Right kidney (tissue), 1 donor: Measurements from ENCODE around the gene CSNK1A1.
"Not testable (repeated sequence)": the region's sequence is repeated elsewhere in the genome, so short reads cannot be mapped to it uniquely, and the experiment has no call there.

Source experiments
- DNase-seq: peaks from one replicate; pipeline ENCODE4 v3.0.0-alpha.2; 2016

Gene CSNK1A1

DNA sequence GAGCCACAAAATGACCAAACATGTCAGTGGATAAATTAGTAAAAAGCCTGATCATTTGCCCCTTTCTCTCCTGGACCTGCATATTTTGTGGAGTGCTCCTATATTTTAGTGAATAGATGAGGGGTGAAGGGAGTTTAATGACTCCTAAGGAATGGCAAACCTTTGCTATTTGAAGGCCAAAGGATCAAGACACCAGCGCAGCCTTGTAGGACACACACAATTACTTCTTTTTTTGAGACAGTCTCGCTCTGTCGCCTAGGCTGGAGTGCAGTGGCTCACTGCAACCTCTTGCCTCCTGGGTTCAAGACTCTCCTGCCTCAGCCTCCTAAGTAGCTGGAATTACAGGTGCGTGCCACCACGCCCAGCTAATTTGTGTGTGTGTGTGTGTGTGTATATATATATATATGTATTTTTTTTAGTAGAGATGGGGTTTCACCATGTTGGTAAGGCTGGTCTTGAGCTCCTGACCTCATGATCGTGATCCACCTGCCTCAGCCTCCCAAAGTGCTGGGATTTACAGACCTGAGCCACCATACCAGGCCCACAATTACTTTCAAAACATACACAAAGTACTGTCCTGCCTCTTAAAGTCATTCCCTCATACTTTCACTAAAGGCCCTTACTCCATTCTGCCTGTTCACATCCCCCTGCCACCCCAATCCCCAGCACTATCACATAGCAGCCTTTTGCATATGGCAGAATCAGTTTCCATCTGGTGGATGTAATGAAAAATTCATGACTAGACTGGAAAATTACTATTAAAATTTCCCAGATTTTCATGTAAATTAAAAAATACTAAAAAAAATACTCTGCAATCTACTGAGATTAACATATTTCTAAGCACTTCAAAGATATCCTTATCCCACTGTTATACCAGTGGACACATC, 60.4 kb downstream of the CSNK1A1 start:
- no peak for DNase-seq

DNA sequence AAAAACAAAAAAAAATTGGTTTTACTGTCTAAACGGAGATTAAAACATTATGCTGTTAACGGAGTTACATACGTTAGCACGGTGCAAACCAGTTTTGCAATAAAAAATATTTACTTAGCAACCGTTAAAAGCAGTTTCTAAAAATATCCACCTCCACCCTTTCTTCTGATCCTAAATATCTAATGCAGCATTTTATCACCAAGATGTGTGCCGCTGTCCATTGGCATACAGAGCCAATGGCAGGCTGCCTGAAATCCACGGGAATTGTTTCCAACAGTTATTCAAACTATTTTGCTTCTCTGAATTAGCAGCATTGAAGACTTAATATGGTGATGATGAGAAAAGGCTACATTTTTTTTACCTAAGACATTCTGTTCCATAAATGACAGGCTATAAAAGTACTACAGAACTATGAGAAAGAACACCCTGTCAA, 61.6 kb downstream of the CSNK1A1 start:
- DNase-seq = no peak

DNA sequence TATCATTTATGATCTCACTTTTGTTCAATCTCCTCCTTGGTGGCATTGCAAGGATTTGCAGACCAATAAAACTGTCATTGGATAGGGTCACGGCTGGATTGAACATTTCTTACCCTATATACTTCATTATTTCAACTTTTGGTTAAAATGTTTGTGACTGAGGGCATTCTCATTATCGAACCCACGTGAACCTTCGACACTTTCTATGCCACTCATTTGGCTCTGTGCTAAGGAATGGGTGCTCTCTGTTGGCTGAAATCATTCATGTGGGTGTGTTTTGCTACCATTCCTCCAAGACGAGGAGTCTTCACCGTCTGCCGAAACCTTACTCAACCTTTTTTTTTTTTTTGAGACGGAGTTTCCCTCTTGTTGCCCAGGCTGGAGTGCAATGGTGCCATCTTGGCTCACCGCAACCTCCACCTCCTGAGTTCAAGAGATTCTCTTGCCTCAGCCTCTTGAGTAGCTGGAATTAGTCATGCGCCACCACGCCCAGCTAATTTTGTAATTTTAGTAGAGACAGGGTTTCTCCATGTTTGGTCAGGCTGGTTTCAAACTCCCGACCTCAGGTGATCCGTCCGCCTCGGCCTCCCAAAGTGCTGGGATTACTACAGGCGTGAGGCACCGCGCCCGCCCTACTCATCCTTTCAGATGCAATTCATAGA, 62.5 kb downstream of the CSNK1A1 start:
- DNase-seq = no peak

DNA sequence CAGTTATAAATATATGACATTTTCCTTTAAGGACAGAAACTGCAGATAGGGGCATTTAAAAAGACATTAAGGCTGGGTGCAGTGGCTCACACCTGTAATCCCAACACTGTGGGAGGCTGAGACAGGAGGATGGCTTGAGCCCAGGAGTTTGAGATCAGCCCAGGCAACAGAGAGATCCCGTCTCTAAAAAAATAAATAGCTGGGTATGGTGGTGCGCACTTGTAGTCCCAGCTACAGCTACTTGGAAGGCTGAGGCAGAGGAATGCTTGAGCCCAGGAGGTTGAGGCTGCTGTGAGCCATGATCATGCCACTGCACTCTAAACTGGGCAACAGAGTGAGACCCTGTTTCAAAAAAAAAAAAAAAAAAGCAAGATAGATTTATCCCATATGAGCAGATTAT, 63.6 kb downstream of the CSNK1A1 start:
- DNase-seq = no peak

DNA sequence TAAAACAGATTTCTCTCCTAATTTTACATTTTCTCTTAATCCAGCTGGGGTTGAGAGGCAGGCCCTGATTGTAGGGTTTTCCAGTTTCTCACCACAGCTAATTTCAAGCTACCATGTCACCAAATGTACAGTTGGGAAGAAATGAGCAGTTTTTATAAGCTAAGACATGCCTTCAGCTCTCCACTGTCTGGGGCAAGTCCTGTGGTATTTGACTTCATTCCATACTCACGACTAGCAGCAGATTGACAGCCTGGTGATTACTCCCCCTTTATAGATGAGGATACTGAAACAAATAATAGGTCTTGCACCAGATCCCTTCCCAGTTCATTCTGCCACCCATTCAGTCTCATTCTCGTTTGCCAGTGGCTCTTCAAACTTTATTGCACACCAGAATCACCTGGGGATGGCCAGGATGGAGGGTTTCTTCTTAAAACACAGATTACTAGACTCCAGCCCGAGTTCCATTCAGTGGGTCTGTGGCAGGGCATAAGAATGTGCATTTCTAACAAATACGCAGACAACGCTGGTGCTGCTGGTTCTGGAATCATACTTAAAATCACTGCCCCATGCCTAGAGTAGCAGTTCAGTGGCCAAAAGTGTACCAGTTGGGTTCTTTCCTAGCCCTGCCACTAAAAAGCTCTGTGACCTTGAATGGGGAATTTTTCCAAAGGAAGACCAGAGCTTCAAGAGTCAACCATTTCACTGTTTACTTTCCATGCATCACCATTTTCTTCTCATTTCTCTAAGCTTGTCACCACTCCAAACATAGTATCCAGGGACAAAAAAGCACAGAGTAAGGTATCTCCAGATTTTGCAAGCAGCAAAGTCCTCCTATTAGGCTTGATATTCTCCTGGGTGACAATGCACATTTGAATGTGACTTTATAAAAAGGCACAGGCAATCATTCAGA, 64.3 kb downstream of the CSNK1A1 start:
- no peak for DNase-seq

DNA sequence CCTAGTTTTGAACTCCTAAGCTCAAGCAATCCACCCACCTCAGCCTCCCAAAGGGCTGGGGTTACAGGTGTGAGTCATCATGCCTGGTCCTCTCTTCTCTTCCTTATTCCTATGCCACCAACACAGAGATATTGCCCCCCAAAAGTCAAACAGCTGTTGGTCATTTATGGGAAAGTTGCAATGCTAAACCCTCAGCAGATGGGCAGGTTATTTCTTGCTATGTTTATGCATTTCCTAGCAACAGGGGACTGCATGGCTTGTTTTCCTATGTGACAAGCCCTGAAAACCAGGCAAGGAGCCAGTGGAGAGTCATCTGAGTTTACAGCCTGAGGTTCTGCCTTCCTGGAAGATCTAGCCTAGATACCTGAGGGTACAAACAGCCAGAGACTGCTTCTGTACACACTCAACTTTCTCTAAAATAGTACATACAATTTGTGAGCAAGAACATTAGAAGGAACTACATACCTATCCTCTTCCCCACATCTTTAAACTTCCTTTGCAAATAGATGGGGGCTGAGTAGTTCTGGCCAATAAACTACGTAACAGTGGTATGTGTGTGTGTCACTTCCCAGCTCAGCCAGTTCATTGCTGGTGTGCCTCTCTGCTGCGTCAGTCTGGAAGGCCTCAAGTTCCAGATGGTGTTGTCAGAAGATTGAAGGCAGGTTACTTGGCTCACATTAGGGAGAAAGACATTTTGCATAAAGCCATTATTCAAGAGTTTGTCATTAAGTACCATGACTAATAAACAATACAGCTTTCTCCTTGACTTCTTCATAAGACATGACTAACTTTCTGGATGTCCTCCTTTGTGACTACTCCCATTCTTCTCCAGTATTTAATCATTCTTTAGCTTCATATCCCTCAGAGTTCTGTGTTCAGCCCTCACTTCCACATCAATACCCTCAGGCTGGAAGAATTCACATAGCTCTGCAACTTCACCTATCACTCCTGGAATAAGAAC, 65.3 kb downstream of the CSNK1A1 start:
- peak; percentile 42 for DNase-seq

DNA sequence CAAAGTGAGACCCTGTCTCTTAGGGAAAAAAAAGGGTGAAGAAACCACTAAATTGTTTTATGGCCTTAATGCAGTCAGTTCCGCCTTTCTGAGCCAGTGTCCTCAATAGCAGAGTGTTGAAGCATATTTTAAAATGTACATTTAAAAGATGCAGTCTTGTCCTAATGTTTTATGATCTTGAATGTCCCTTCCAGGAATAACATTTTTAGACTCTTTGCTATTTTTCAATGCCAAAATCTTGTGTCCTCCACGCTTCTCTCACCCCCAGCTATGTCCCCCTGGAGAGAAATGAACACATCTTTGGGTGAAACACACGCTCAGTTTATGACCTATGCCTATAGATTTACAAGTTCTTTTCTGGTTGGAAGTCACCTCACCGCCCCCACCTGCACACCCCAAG, 69.8 kb downstream of the CSNK1A1 start:
- no peak for DNase-seq

DNA sequence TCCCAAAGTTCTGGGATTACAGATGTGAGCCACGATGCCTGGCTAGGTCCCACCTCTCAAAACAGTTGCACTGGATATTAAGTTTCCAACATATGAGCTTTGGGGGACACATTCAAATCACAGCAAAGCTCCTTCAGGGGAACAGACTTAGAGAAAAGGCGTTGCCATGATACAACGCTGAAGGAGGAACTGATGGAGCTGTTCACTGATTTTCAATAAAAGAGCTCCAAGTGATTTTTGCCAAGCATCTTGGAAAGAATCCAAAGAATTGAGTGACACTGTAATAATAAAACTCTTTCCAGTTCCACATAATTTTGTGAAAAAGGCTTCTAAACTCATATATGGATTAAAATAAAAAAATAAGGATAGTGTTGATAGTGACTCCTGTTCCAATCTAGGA, 72.5 kb downstream of the CSNK1A1 start:
- DNase-seq = no peak

DNA sequence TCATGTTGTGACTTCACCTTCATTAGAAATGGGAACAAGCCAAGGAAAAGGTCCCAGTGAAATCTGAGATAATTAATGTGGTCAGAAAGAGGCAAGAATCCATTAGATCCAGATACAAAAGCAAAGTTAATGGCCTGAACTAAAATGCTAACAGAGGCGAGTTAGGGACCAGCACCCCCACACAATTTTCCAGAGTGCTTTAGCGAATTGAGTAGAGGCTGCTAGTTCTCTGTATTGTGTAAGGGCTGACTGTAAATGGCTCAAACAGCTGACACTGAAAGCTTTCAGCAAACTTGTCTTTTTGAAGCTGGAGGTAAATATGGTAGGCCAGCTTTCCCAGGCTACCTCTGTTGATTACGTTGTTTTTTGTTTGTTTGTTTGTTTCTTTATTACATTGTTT, 75.5 kb downstream of the CSNK1A1 start:
- no peak for DNase-seq

DNA sequence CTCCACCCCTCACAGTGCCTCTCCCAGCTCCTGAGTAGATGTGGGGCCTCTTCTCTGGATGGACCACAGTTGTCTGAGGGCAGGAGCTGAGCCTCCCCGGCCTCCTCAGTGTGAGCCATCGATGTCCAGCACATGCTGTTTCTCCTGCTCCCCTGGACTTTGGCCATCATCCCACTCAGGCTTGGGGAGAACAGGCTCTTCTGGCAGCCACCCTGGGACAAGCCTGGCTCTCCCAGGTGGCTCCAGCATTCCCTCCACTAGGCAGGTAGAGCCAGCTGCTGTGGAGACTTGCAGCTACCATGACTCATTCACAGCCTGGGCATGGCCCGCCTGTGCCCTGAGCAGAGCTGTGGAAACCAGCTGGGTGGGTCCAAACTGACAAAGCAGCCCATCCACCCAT, 77.0 kb downstream of the CSNK1A1 start:
- DNase-seq = no peak

DNA sequence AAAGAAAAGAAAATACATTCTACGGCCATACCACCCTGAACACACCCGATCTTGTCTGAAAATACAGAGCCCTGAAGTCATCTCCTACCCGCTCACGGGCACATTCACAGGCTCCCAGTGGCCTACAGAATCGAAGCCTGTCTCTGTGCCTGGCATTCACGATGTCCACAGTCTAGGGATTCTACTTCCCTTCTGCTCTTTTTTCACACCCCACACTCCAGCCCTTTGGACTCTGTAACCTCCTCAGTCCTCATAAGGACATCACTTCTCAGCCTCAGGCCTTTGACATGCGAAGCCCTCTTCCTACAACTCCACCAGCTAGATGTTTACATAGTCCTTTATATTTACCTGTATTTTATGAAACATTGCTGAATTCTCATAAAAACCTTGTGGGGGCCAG, 77.8 kb downstream of the CSNK1A1 start:
- DNase-seq = no peak

DNA sequence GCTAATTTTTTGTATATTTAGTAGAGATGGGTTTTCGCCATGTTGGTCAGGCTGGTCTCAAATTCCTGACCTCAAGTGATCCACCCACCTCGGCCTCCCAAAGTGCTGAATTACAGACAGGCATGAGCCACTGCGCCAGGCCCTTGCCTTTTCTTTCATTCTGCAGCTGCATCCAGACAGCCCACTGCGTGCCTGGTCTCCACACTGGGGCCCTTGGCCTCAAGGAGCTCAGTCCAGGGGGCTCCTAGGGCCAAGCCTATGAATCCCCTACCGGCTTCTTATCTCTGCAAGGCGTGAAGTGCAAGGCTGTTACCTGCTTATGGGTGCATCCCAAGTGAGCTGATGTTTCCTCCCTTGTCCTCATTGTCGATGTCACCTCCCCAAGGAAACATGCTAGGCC, 78.8 kb downstream of the CSNK1A1 start:
- DNase-seq = no peak

DNA sequence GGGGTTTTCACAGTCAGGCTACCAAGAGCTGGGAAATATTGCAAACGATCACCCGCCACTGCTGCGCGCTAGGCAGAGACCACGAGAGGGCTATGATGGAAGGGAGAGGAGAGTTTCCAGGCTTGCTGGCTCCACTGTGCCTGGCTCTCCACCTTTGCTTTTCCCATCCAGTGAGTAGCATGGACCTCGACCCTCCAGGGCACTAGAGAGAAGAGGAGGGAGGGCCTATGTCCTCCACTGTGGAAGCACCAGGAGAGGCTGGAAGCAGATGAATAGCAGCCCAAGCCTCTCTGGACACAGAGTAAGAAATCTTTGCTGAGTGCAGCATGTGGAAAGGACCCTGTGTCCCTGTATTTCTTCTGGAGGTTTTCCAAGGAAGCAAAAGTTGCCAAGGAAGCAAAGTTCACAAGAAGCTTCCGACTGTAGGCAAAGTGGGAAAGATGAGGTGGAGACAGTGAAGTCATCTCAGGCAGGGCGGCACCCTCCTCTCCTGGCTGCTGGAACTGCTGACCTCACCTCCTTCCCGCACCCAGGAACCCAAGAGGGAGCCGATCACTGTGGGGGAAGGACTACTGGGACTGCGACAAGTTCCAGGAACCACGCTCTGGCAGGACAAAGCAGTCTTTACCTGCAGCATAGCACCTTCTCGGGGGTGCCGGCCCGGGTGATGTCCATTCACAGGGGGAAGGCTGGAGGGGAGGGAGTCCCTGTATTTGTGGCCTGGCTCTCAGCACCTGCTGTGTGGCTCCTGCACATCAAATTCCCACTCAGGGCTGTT, 79.6 kb downstream of the CSNK1A1 start:
- DNase-seq = no peak

DNA sequence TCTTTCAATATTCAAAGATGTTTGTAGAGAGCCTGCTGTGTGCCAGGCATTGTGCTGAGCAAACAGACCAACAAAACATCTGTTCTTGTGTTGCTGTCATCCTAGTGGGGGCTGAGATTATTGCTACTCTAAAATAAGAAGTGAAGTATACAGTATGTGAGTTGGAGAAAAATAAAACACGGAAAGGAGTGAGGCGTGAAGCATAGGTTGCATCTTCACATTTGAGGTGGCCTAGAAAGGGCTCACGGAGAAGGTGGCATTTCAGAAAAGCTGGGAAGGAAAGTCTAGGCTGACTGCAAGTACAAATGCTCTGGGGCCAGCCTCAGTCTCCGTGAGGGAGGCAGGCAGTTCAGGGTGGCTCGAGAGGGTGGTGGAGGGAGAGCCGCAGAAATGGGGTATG, 80.3 kb downstream of the CSNK1A1 start:
- DNase-seq = no peak

DNA sequence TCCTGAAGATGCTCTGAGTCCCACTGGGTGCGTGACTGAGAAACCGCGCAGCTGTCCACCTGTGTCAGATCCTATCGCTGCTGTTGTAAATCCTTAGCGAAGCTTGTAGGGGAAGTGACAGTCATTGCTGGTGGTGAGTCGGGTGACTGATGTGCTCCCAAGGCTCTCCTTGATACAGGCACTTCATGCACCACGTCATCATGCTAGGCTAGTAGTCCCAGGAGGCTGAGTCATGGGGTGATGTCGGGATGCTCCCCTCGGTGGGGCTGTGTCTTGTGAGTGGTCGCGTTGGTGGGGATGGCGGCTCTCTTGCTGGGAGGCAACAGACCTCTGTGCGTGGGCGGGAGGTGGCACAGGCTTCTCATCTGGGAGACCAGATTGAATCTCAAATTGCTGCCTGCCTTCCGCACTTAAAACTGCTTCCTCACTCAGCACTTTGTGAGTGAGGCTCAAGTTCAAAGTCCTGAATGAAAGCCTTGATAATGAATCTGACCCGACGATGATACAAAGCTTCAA, 84.7 kb downstream of the CSNK1A1 start:
- DNase-seq = peak; percentile 60

DNA sequence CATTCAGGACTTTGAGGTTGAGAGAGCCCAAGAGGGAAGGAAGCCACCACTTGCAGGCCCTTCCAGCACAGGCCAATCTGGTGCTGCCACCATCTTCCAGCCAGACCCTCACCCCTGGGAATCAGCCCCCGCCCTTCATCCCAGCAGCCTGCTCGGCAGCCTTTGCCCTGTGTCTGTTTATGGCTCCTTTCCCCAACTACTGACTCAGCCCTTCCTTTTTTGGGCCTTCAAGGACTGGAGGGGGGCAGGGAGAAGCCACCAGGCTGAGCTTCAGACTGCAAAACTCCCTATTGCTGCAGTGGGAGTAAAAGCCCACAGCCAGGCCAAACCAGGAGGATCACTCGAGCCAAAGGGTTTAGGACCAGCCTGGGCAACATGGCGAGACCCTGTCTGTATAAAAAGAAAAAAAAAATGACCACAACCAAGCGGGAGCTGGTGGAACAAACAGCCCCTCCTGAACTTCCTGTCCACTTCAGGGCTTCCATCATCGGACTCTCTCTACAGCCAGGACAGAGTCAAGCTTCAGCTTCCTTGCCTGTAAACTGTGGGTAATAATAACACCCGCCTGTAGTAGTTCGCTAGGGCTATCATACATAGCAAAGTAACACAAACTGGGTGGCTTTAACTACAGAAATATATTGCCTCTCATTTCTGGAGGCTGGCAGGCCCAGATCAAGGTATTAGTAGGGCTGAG, 86.3 kb downstream of the CSNK1A1 start:
- DNase-seq = no peak

DNA sequence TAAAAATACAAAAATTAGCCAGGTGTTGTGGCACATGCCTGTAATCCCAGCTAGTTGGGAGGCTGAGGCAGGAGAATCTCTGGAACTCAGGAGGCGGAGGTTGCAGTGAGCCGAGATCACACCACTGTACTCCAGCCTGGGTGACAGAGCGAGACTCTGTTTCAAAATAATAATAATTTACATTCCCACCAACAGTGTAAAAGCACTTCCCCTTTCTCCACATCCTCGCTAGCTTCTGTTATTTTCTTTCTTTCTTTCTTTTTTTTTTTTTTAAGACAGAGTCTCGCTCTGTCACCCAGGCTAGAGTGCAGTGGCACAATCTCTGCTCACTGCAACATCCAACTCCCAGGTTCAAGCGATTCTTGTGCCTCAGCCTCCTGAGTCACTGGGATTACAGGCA, 89.3 kb downstream of the CSNK1A1 start:
- DNase-seq = not testable (repeated sequence)

DNA sequence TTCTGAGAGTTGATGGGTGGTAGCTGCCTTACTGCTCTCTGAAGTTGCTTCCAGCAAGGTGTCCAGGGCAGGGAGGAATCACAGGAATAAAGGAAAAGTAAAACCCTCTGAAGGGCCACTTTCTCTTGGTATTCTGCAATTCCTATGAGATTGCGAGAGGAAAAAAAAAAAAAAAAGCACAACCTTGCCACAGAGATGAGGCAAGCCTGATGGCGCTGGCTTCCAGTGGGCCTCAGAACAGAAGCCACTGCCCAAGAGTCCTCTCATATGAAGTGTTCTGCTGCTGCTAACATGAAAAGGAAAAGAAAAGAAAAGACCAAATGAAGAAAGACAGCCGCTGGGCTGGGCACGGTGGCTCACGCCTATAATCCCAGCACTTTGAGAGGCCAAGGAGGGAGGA, 91.3 kb downstream of the CSNK1A1 start:
- DNase-seq = no peak

DNA sequence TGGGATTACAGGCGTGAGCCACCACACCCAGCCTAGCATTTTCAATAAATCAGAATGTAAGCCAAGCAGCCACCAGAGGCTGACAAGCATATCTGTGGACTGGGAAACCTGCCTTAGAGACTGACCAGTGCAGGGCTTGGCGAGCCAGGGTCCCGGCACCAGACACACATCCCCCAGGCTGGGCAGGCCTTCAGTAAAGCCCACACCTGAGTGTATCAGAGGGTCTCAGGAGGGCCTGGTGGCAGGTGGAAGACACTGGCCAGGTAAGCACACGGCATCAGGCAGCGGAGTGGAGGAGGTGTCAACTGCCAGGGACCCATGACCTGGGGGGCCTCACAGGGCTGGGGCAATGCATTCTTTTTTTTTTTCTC, 93.9 kb downstream of the CSNK1A1 start:
- DNase-seq = no peak
